Measurements from ENCODE around the gene JOSD1.

JOSD1 gene

GRCh38 chr22:38710866-38711265, 10.1 kb upstream of the JOSD1 start:
- DNase-seq = no peak

DNA sequence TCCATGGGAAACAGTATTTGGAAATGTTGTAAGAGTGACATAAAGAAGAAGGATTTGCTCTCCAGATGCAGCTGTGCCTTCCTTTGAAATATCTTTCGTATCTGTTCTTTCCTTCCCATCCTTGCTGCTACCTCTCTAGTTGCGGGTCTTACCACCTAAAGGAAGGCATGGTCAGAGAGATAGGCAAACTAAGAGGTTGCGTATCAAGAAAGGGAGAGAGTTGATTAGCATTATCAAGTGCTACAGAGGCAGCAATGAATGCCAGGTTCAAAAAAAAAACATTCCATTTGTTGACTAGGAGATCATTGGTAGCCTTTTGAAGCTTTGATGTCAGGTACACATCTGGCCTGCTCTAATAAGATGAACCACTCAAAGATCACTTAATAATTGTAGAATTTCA, 9.6 kb upstream of the JOSD1 start:
- DNase-seq = no peak

DNA sequence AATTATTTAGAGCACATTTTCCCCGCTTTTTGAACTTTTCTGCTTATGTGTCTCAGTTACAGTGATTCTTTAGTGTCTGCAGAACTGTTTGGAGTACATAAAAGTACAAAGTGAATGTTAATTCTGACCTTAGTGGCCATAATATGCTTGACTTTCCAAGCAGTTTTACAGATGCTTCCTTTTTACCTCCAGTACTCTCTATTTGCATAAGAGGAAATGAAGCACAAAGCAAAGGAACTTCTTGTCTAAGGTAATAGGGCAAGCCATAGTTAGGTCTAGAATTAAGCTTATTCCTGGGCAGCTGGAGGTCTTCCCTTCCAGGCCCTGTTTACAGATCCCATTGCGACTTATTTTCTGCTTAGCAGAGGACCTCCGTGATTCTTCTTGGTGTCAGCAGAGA, 8.6 kb upstream of the JOSD1 start:
- DNase-seq = no peak

DNA sequence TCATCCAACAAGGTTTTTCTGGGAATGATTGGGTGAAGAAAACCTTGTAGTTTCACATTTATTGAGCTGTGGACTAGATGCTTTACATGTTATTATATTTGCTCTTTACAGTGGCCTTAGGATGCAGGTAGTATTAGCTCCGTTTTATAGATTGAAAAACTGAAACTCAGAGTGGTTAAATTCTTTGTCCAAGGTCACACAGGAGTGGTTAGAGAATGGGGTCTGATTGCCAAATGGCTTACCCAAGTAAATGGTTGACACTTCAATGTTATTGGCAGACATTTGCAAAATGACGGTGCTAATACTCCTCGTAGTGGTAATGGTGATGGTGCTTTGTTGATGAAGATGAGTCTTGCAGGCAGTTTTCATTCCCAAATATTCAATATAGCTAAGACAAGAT, 7.2 kb upstream of the JOSD1 start:
- no peak for DNase-seq

- DNase-seq = no peak
Measured at GRCh38 chr22:38707346-38707745, 6.6 kb upstream of the JOSD1 start.

GRCh38 chr22:38706901-38707195, 6.1 kb upstream of the JOSD1 start:
- no peak for DNase-seq

DNA sequence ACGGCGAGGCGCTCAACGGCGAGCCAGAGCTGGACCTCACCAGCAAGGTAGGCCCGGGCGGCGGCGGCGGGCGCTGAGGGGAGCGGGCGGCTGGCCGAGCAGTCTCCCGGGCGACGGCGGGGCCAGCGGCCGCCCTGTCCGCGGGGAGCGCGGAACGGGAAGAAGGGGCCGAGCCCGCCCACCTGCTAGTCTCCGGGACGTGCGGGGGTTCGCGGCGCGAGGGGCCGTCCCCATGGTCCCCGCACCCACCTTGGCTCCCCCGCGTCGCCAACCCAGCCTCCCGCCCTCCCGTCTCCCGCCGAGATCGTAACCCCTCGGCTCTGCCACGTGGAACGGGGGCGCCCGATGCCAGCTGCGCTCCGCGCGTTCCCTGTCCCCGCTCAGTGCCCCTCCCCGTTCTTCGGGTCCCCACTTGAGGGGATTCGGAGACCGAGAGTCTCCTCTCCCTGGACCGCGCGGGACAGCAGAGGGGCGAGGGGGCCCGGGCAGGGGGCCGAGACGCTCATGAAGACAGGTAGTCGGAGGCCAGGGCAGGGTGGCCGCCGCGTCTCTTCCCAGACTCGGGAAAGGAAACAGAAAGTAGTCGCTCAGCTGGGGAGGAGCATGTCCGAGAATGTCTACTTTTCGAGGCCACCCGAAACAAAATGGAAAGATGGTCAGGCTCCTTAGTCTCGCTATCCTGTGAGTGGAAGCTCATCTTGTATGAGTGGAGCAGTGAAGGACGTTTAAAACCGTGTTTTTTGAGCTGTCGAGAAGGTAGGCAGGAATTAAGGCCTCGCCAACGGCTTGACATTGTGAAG, 5.6 kb upstream of the JOSD1 start:
- peak; percentile 52 to 62 for DNase-seq

GRCh38 chr22:38705235-38706100, 4.7 kb upstream of the JOSD1 start, which contains the start of gene GTPBP1:
TSS of gene GTPBP1 (plus strand) at chr22:38705944. CDS start at chr22:38705956, 12 bp downstream.
- peak; percentile 94 to 96 for DNase-seq

DNA sequence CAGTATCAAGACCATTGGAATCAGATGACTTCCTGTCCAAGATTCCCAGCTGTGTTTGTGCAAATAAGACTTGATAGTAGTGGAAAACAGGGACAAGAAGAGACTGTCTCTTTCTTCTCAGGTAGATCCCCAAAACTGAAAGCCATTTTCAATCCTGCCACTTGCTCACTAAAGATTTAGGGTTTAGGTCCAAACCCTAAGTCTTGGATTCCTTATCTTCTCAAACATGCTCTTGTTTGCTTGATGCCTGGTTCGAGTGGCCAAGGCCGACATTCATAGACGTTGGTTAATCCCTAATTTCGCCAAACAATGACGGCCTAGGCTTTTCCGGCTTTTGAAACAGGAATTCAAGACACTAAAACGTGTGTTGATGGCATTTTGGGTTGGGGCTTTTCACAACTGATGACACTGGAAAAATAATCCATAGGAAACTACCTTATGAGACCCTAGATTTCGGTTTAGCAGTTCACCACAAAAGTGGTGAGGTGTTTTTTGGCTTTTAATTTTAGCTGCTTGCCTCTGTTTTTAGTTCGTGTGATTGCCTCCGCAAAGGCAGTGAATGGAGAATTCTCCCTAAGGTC, 4.0 kb upstream of the JOSD1 start:
- no peak for DNase-seq

- DNase-seq = peak in 1 of 2 experiments; percentile 72
Measured at GRCh38 chr22:38700270-38700788, 414 bp downstream of the JOSD1 start.

GRCh38 chr22:38699784-38700183, 959 bp downstream of the JOSD1 start:
- no peak for DNase-seq

DNA sequence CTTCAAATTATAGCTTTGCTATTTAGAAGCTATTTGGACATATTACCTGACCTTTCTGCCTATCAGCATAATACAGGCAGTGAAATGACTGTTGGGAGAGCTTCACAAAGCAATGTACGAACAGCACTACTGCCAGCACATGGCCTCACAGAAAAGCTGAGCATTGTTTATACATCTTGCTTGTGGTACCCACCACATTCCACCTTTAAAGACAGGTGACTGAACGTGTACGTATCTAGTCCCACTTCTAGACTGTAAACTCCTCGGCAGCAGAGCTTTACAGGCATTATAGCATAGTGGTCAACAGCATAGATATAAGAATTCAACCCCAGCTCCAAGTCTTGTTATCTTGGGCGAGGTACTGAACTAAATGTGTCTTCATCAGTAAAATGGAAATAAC, 1.6 kb downstream of the JOSD1 start:
- DNase-seq = no peak

DNA sequence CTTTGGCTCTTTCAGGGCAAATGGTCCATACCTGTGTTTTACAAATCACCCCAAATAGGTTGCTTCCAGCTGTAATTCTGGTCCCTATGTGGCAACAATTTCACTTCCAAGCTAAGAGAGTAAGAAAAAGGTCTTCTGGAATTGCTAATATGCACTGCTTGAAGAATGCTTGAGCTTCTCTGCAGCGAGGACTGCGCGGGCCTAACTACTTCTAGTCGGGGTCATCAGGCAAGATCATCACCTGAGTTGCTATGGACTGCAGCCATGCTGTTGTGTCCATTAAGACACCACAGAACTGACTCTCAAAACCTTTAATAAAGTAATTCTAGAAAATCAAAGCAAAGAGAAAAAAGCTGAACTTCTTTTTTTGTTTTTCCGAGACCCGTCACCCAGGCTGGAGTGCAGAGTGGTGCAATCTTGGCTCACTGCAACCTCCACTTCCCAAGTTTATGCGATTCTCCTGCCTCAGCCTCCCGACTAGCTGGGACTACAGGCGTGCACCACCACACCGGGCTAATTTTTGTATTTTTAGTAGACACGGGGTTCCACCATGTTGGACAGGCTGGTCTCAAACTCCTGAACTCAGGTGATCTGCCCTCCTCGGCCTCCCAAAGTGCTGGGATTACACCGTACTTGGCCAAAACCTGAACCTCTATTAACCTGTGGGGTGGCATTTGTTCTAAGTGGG, 2.2 kb downstream of the JOSD1 start:
- DNase-seq = no peak

DNA sequence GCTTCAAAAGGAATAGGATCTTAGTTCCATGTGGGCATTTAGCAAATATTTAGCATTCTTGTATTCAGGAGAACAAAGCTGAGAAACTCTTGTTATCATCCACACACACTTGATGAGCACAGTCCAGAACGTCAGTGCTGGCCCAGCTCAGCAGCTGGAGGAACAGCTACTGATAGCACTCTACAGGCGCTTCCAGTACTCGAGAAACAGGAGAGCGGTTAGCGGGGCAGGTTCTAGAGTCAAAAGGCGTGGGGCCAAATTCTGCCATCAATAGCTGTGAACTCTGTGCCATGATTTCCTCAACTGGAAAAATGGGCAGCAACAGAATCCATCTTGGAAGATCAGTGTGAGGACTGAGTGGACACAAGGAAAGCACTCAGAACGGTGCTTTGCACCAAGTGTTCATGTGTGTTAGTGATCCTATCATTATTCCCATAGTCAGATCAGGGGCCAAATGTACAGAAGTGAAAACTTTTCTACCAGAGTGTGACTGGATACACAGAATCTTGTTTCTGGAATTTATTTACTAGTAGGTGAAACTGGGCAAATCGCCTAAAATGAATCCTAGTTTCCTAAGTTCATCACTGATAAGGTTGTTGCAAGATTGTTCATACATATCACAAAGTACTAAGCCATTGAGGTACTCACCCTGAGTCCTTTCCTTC, 3.2 kb downstream of the JOSD1 start:
- no peak for DNase-seq

GRCh38 chr22:38696606-38697424, 3.9 kb downstream of the JOSD1 start:
- DNase-seq = peak in 1 of 2 experiments; percentile 53

DNA sequence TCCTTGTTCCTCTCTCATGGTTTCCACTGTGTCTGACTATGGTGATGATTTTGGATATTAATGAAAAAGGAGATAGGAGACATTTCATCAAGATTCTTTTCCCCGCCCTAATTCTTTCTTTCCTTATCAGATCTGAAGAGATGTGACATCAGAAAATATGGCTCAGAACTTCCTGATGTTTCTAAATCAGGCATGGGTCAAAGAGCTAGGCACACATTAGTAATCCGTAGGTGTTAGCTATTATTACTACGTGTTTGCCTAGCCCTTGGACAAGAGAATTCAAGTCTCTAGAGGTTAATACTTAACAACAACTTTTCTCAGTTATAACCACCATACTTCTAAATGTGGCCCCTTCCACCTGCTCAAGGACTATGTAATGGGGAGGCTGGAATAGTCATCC, 5.8 kb downstream of the JOSD1 start:
- no peak for DNase-seq

DNA sequence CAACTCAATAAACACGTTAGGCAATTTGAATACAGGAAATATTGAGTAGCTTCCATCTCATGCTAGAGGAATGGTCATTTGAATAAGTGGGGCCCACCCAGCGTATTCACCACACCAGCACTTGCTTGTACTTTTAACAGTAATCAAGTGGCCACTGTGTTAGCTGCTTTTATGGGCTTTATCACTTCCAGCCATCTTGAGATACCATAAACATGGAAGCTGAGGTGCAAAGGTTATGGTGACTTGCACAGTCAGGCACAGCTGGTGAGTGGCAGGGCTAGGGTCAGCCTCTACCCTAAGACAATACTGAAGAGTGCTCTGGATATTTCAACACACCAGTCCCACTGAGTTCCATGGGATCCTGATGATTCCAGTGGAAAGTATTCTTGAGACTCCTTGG, 6.7 kb downstream of the JOSD1 start:
- DNase-seq = no peak

DNA sequence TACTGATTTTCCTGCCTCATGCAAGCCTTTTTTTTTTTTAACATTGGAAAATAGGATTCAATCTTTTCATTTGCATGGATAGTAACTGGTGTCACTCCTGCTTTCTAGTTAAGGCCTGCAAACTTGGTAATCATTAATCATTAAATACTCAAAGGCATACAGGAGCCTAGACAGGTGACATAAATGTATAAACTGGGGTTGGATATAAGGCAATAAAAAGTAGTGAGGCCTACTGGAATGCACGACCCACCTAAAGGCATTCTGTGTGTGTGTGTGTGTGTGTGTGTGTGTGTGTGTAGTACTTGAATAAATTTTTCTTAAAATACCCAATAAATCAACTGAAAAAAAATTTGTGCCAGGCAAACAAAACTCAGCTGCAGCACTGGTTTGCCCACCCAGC, 11.1 kb downstream of the JOSD1 start:
- DNase-seq = no peak

- DNase-seq = no peak
Measured at GRCh38 chr22:38685761-38686160, 15.0 kb downstream of the JOSD1 start.

DNA sequence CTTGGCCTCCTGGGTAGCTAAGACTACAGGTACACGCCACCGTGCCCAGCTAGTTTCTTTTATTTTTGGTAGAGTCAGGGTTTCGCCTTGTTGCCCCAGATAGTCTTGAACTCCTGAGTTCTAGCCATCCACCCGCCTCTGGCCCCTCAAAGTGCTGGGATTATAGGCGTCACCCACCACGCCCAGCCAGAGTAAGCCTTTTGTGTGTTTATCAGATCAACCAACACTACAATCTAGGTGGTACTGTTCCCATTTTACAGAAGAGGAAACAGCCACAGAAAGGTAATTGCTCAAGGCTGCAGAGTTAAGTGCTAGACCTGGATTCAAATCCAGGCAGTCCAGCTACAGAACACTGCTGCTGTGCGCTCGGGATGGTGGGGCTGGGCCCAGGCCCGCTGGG, 15.8 kb downstream of the JOSD1 start:
- DNase-seq = no peak

- peak; percentile 88 to 92 for DNase-seq
Measured at GRCh38 chr22:38681582-38682335, 19.0 kb downstream of the JOSD1 start, which contains the start of gene TOMM22. TSS of gene TOMM22 (plus strand) at chr22:38681957. CDS start at chr22:38681979, 22 bp downstream.

Data from activated T-cell treated with anti-CD3 and anti-CD28 coated beads, Interleukin-2, amount 50 U/mL, for 48 hours (primary cell).